Omental fat pad (tissue), 4 donors: ENCODE measurements around the gene ETV7. TPM values are rescaled to one million over a fixed set of nuclear protein-coding genes. Genes with fewer than 3 reads are reported as not detected.
A peak's percentile ranks its signal among the peaks of the same experiment; 100 is the strongest.

Experiments used
- ATAC-seq: fragments of 150-250 bp; one replicate; pipeline ENCODE4 v1.9.1; 2016; ENCODE audit warnings: mild to moderate bottlenecking, moderate library complexity; ENCODE audit not compliant: low FRiP score
- DNase-seq: peaks from one replicate; pipeline ENCODE4 v3.0.0-alpha.2; 2019; ENCODE audit warnings: low spot score
- CTCF ChIP-seq, 3 donors: fragments of 450-650 bp; IDR thresholded peaks; one replicate each; pipeline ENCODE4 v1.5.1; 2016 to 2017; ENCODE audit warnings: antibody characterized with exemption in 3 of 3, mild to moderate bottlenecking in 3 of 3, moderate library complexity in 2 of 3
- total RNA-seq, 4 donors: library from RNA; depleted of rRNA; stranded (reverse); fragments of >200 nt; gene quantifications; one replicate each; pipeline ENCODE4 v1.1.0, GENCODE V29; 2016

Gene ETV7
- 1 to 10 TPM in 3 of 4 donors, under 1 TPM in 1; 0.56 to 5.9 (median 2.8) TPM for total RNA-seq

- peak; percentile 47 for ATAC-seq
- DNase-seq: no peak
- no peak for TF ChIP-seq CTCF (IDR thresholded peaks at IDR 0.05)
Observed at GRCh38 chr6:36387440-36388303, at the start of gene ETV7. Gene ETV7, minus strand, starts transcription at chr6:36387669. Its CDS starts 128 bp downstream, at chr6:36387541.

- no peak for ATAC-seq
- no peak for TF ChIP-seq CTCF (IDR thresholded peaks at IDR 0.05)
- no peak for DNase-seq
Observed at GRCh38 chr6:36436466-36436865, 49.0 kb upstream of the ETV7 start.

GRCh38 chr6:36432151-36432671 is 44.7 kb upstream of the ETV7 start:
- no peak for ATAC-seq
- TF ChIP-seq CTCF (IDR thresholded peaks at IDR 0.05): no peak
- DNase-seq: no peak

GRCh38 chr6:36431197-36431596 is 43.7 kb upstream of the ETV7 start:
- no peak for DNase-seq
- TF ChIP-seq CTCF (IDR thresholded peaks at IDR 0.05): no peak
- no peak for ATAC-seq

DNA sequence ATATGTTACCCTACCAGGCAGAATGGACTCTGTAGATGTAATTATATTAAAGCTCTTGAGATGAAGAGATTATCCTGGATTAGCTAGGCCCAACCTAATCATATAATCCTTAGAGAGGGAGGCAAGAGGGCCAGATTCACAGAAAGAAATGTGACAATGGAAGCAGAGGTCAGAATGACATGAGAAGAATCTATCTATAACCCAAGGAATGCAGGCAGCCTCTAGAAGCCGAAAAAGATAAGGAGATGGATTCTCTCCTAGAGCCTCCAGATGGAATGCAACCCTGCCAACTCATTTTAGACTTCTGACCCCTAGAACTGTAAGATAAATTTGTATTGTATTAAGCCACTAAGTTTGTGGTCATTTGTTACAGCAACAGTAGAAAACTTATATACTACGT is 42.9 kb upstream of the ETV7 start:
- ATAC-seq (no peak), DNase-seq (no peak)
- no peak for TF ChIP-seq CTCF (IDR thresholded peaks at IDR 0.05)

- no peak for DNase-seq
- TF ChIP-seq CTCF (IDR thresholded peaks at IDR 0.05): peak in 1 of 3 donors; percentile 17
- ATAC-seq: no peak
Observed at GRCh38 chr6:36428911-36429310, 41.4 kb upstream of the ETV7 start.

DNA sequence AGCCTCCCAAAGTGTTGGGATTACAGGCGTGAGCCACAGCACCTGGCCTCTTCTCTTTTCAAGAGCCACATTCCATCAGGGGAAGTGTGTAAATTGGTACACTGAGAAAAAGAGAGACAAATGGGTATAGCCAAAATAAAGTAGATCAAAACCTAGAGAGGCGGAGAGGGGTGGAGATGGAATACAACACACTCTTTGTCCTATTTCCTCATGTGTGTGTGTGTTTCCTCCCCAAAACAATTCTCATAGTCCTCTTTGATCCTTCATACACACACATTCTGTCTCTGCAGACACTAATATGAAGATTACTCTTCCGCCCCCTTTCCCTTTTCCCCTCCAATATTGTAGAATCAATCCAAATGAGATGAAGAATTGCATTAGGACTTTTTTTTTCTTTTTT is 39.2 kb upstream of the ETV7 start:
- TF ChIP-seq CTCF (IDR thresholded peaks at IDR 0.05): no peak
- ATAC-seq (no peak), DNase-seq (no peak)
